LNCAP (cell line): Measurements from ENCODE around the gene SRRM2.

ENCODE experiments used
- CTCF ChIP-seq: fragments of 450-650 bp; IDR thresholded peaks from 2 replicates; pipeline ENCODE4 v1.5.1; 2017; ENCODE audit warnings: mild to moderate bottlenecking

Gene SRRM2

GRCh38 chr16:2769675-2770056 is 17.2 kb downstream of the SRRM2 start:
- TF ChIP-seq CTCF = no peak

- peak; percentile 16; the same call in 1 of the 2 replicates for TF ChIP-seq CTCF
Measured at GRCh38 chr16:2770057-2770951, 17.9 kb downstream of the SRRM2 start.

DNA sequence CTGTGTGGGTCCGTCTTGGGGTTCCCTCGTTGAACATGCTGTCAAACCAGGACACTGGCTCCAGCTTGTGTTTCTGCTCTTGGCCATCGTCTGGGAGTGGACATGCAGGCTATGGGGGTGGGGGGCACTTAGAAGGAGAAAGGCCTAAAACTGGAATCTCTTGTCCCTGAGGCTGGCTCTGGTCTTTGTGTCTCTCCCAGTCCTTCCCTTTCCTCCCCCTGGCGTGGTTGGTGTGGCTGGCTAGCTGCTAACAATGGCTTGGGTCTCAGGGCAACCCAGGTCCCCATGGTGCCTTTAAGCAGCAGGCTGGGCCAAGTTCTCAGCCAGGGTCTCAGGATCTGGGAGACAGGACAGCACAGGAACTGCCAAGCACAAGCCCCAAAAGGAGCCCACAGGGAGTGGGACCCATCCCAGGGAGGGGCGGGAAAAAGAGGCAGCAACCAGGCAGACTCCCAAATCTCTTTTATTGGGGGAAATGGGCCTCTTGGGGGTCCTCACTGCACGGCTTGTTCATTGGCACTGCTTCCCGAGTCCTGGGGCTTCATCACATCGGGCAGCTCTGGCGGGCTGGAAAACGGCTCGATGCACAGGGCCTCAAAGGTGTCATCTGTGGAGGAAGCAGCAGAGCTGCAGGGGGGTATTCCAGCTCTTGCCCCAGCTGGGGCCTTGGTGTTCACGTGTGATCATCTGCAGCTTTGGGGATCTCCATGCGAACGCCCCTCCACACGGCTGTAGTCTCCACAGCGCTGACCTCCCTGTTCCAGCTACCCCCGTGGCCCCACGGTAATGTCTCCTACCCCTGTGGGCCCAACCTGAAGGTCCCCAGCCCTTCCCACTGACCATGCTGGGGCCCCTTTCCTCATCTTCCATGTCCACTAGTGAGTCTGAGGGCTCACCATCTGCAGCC is 19.3 kb downstream of the SRRM2 start:
- TF ChIP-seq CTCF = no peak

- no peak for TF ChIP-seq CTCF
Measured at GRCh38 chr16:2773188-2773968, 20.9 kb downstream of the SRRM2 start.

GRCh38 chr16:2774161-2774891 is 21.9 kb downstream of the SRRM2 start:
- TF ChIP-seq CTCF = no peak

DNA sequence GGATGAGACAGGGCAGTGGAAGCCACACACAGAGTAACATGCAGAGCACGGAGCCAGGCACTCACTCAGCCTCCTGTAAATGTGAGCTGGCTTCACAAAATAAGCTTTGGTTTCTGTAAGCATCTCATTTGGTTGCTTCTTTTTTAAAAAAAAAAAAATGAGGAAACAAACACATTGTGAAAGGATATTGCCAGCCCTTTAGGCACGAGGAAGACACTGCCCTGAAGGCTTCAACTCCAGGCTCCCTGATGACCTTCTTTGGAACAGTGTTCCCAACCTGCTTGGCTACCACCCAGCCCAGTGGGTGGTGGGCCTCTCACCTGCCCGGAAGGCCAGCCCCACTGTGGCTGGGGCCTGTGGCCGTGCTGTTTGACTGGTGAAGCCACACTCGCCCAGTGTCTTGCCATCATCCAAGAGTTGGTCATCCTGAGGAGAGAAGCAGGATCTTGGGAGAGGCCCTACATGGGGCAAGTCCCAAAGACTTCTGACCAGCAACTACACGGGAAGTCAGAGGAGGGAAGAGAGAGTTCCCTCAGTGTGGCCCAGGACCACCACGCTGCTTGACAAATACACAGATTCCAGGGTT is 22.8 kb downstream of the SRRM2 start:
- no peak for TF ChIP-seq CTCF
